ENCODE measurements around the gene CCDC57. TPM values are rescaled to one million over a fixed set of nuclear protein-coding genes. Genes with fewer than 3 reads are reported as not detected.
A peak's percentile ranks its signal among the peaks of the same experiment; 100 is the strongest.
"Not testable (repeated sequence)": the region's sequence is repeated elsewhere in the genome, so short reads cannot be mapped to it uniquely, and the experiment has no call there.

CCDC57 gene
- total RNA-seq, 2 experiments from 2014 or later, result 129 to 135 TPM

DNA sequence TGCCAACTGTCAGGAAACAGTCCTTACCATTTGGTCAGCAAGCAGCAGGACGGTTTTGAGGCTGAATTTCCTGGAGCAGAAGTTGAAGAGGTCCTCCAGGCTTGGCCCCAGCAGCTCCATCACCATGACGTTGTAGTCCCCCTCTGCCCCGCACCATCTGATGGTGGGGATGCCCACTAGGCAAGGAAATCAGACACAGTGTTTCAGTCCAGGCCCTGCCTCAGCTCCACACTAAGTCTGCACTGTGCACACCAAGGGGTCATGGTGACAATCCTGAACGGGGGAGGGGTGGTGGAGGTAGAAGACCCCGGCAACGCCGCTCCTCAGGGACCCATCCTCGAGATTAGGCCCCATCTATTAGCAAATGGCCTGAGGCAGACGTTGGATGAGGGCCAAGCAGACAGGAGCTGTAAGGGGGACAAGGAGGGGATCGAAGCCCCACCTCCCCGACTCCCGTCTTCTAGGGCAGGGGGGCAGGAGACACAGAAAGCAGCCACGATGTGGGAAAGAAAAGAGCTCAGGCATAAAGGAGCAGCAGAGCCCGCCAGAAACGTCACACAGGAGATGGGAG, 42.8 kb upstream of the CCDC57 start:
- H3K4me1 ChIP-seq (ENCODE audit: insufficient read depth, low read length), result peaks cover 12% of the 10 kb centered on the region
- no peak overlapping the region for H3K4me3 Mint-ChIP-seq
- H3K36me3 ChIP-seq (ENCODE audit: insufficient read depth, low read length), result peaks cover 82% of the 10 kb centered on the region
- ChIA-PET POLR2A (interaction anchor here (0.6 to 1.1 kb wide), 3 partner anchors 15 to 71 kb away, joined by 3 to 4 read pairs (median 4); no protein-coding TSS in a partner anchor), CTCF (interaction anchor here (1.4 kb wide), 1 partner anchor 66 kb away, joined by 3 read pairs; no protein-coding TSS in a partner anchor)
- intact Hi-C loops (cut with DNase I, micrococcal nuclease), result loop anchor here in 1 of 2 experiments (5.0 kb wide), 2 partner anchors 47 to 67 kb away; no protein-coding TSS in a partner anchor
- H3K27me3 ChIP-seq (ENCODE audit: control insufficient read depth in 1 of 2, insufficient read depth in 2 of 2, low read length in 2 of 2), result no peaks in the 10 kb centered on the region
- DNase-seq (no peak), ATAC-seq (ENCODE audit: poor library complexity) (no peak)
- TF ChIP-seq, protein P1, sequence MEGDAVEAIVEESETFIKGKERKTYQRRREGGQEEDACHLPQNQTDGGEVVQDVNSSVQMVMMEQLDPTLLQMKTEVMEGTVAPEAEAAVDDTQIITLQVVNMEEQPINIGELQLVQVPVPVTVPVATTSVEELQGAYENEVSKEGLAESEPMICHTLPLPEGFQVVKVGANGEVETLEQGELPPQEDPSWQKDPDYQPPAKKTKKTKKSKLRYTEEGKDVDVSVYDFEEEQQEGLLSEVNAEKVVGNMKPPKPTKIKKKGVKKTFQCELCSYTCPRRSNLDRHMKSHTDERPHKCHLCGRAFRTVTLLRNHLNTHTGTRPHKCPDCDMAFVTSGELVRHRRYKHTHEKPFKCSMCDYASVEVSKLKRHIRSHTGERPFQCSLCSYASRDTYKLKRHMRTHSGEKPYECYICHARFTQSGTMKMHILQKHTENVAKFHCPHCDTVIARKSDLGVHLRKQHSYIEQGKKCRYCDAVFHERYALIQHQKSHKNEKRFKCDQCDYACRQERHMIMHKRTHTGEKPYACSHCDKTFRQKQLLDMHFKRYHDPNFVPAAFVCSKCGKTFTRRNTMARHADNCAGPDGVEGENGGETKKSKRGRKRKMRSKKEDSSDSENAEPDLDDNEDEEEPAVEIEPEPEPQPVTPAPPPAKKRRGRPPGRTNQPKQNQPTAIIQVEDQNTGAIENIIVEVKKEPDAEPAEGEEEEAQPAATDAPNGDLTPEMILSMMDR (IDR thresholded peaks at IDR 0.05), result no peak
- peaks cover 0 to 19% of the 10 kb centered on the region in 2 experiments for H3K9me3 ChIP-seq (ENCODE audit: control insufficient read depth in 1 of 2, insufficient read depth in 1 of 2, low read length in 2 of 2)
- peak overlapping the region; percentile 80 for H3K27ac Mint-ChIP-seq
- H3K4me3 ChIP-seq (ENCODE audit: low read length), result no peak overlapping the region
- H3K4me1 Mint-ChIP-seq (ENCODE audit: low read depth), result peaks cover 23% of the 10 kb centered on the region
- H3K36me3 Mint-ChIP-seq (ENCODE audit: low read depth), result peaks cover 82% of the 10 kb centered on the region
- no peaks in the 10 kb centered on the region for H3K9me3 Mint-ChIP-seq
- no peak overlapping the region for H3K27ac ChIP-seq (ENCODE audit: low read depth in 1 of 2, low read length in 2 of 2)
- no peaks in the 10 kb centered on the region for H3K27me3 Mint-ChIP-seq

DNA sequence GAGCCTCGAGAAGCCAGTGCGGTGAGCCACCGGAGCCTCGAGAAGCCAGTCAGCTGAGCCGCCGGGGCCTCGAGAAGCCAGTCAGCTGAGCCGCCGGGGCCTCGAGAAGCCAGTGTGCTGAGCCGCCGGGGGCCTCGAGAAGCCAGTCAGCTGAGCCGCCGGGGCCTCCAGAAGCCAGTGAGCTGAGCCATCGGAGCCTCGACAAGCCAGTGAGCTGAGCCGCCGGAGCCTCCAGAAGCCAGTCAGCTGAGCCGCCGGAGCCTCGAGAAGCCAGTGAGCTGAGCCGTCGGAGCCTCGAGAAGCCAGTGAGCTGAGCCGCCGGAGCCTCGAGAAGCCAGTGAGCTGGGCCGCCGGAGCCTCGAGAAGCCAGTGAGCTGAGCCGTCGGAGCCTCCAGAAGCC, 42.1 kb upstream of the CCDC57 start:
- POLR2A ChIA-PET, result interaction anchor here (0.6 to 1.1 kb wide), 3 partner anchors 14 to 72 kb away, joined by 3 to 4 read pairs (median 4); no protein-coding TSS in a partner anchor

DNA sequence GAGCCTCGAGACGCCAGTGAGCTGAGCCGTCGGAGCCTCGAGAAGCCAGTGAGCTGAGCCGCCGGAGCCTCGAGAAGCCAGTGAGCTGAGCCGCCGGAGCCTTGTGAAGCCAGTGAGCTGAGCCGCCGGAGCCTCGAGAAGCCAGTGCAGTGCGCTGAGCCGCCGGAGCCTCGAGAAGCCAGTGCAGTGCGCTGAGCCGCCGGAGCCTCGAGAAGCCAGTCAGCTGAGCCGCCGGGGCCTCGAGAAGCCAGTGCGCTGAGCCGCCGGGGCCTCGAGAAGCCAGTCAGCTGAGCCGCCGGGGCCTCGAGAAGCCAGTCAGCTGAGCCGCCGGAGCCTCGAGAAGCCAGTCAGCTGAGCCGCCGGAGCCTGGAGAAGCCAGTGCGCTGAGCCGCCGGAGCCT, 41.5 kb upstream of the CCDC57 start:
- intact Hi-C loops (cut with DNase I, micrococcal nuclease); DNase-seq; H3K27ac Mint-ChIP-seq; H3K4me3 Mint-ChIP-seq; H3K9me3 Mint-ChIP-seq; H3K27ac ChIP-seq (ENCODE audit: low read depth in 1 of 2, low read length in 2 of 2); H3K27me3 Mint-ChIP-seq; H3K27me3 ChIP-seq (ENCODE audit: control insufficient read depth in 1 of 2, insufficient read depth in 2 of 2, low read length in 2 of 2); CTCF ChIA-PET; ATAC-seq (ENCODE audit: poor library complexity); POLR2A ChIA-PET; H3K4me3 ChIP-seq (ENCODE audit: low read length): not testable (repeated sequence)
- Mint-ChIP-seq H3K36me3 (ENCODE audit: low read depth) (peaks cover 71% of the 10 kb centered on the region), H3K4me1 (ENCODE audit: low read depth) (peaks cover 23% of the 10 kb centered on the region)
- peaks cover 16% of the 10 kb centered on the region for H3K4me1 ChIP-seq (ENCODE audit: insufficient read depth, low read length)
- peaks cover 82% of the 10 kb centered on the region for H3K36me3 ChIP-seq (ENCODE audit: insufficient read depth, low read length)
- H3K9me3 ChIP-seq (ENCODE audit: control insufficient read depth in 1 of 2, insufficient read depth in 1 of 2, low read length in 2 of 2), result peaks cover 0 to 19% of the 10 kb centered on the region in 2 experiments

More for the DNA sequence above, 42.1 kb upstream of the CCDC57 start:
- not testable (repeated sequence) for H3K9me3 Mint-ChIP-seq; DNase-seq; H3K27me3 Mint-ChIP-seq; H3K27ac Mint-ChIP-seq; H3K27ac ChIP-seq (ENCODE audit: low read depth in 1 of 2, low read length in 2 of 2); H3K4me3 ChIP-seq (ENCODE audit: low read length); H3K27me3 ChIP-seq (ENCODE audit: control insufficient read depth in 1 of 2, insufficient read depth in 2 of 2, low read length in 2 of 2); ATAC-seq (ENCODE audit: poor library complexity); H3K4me3 Mint-ChIP-seq
- H3K4me1 ChIP-seq (ENCODE audit: insufficient read depth, low read length), result peaks cover 13% of the 10 kb centered on the region
- CTCF ChIA-PET, result interaction anchor here (1.4 kb wide), 1 partner anchor 67 kb away, joined by 3 read pairs; no protein-coding TSS in a partner anchor
- peaks cover 82% of the 10 kb centered on the region for H3K36me3 ChIP-seq (ENCODE audit: insufficient read depth, low read length)
- intact Hi-C loops (cut with DNase I, micrococcal nuclease), result loop anchor here in 1 of 2 experiments (5.0 kb wide), 2 partner anchors 48 to 68 kb away; no protein-coding TSS in a partner anchor
- peaks cover 77% of the 10 kb centered on the region for H3K36me3 Mint-ChIP-seq (ENCODE audit: low read depth)
- peaks cover 0 to 19% of the 10 kb centered on the region in 2 experiments for H3K9me3 ChIP-seq (ENCODE audit: control insufficient read depth in 1 of 2, insufficient read depth in 1 of 2, low read length in 2 of 2)
- H3K4me1 Mint-ChIP-seq (ENCODE audit: low read depth), result peaks cover 23% of the 10 kb centered on the region

DNA sequence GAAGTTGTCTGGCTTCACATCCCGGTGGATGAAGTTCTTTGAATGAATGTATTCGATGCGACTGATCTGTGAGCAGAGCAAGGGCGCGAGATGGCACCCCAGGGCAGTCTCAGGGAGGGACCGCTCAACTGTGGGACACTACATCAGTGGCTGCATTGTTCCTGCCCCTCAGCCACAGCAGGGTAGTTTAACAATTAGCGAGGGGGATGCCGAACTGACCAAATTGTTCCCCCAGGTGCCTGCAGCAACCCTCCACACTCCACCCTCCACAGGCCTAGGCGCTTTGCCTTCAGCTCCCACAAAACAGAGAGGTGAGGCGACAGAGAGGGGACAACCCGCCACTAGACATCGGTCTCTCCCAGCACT, 40.5 kb upstream of the CCDC57 start:
- Histone ChIP-seq H3K27me3 (ENCODE audit: control insufficient read depth in 1 of 2, insufficient read depth in 2 of 2, low read length in 2 of 2) (no peaks in the 10 kb centered on the region), H3K4me1 (ENCODE audit: insufficient read depth, low read length) (peaks cover 21% of the 10 kb centered on the region), H3K4me3 (ENCODE audit: low read length) (no peak overlapping the region), H3K27ac (ENCODE audit: low read depth in 1 of 2, low read length in 2 of 2) (no peak overlapping the region), H3K36me3 (ENCODE audit: insufficient read depth, low read length) (peaks cover 82% of the 10 kb centered on the region), H3K9me3 (ENCODE audit: control insufficient read depth in 1 of 2, insufficient read depth in 1 of 2, low read length in 2 of 2) (peaks cover 0 to 19% of the 10 kb centered on the region in 2 experiments)
- DNase-seq, result no peak
- ATAC-seq (ENCODE audit: poor library complexity), result no peak
- no peak overlapping the region for H3K4me3 Mint-ChIP-seq
- H3K27me3 Mint-ChIP-seq, result no peaks in the 10 kb centered on the region
- H3K9me3 Mint-ChIP-seq, result no peaks in the 10 kb centered on the region
- intact Hi-C loops (cut with DNase I, micrococcal nuclease), result no loop called here
- ChIA-PET CTCF (no interaction called here), POLR2A (interaction anchor here (0.5 kb wide), 1 partner anchor 114 kb away, joined by 5 read pairs; no protein-coding TSS in a partner anchor)
- peak overlapping the region; percentile 36 for H3K27ac Mint-ChIP-seq
- H3K36me3 Mint-ChIP-seq (ENCODE audit: low read depth), result peaks cover 70% of the 10 kb centered on the region
- TF ChIP-seq, protein P1 (IDR thresholded peaks at IDR 0.05), result no peak
- peaks cover 16% of the 10 kb centered on the region for H3K4me1 Mint-ChIP-seq (ENCODE audit: low read depth)

All from CD4-positive, alpha-beta T cell (primary cell).